H9 (cell line): ENCODE results near the gene NPTXR. TPM values are rescaled to one million over a fixed set of nuclear protein-coding genes. Genes with fewer than 3 reads are reported as not detected.
"Not testable (repeated sequence)": the region's sequence is repeated elsewhere in the genome, so short reads cannot be mapped to it uniquely, and the experiment has no call there.

ENCODE experiments used
- DNase-seq: peaks from one replicate; pipeline ENCODE4 v3.0.0-alpha.2; 2017
- H2AFZ ChIP-seq: one replicate; pipeline ENCODE4 v1.6.1; 2013; ENCODE audit warnings: mild to moderate bottlenecking, low read length, control low read depth, moderate library complexity
- H2AK5ac ChIP-seq: 2 replicates; pipeline ENCODE4 v1.6.1; 2013; ENCODE audit warnings: low read length, control low read depth, mixed read lengths; ENCODE audit not compliant: insufficient read length
- H2BK120ac ChIP-seq: one replicate; pipeline ENCODE4 v1.6.1; 2013; ENCODE audit warnings: low read depth, mild to moderate bottlenecking, low read length, control low read depth, inconsistent platforms; ENCODE audit not compliant: poor library complexity, severe bottlenecking
- H2BK12ac ChIP-seq: 2 replicates; pipeline ENCODE4 v1.6.1; 2013; ENCODE audit warnings: low read length, control low read depth, mixed read lengths, low read depth; ENCODE audit not compliant: insufficient read length
- H2BK15ac ChIP-seq: 2 replicates; pipeline ENCODE4 v1.6.1; 2013; ENCODE audit warnings: low read depth, low read length, control low read depth
- H2BK20ac ChIP-seq: one replicate; pipeline ENCODE4 v1.6.1; 2013; ENCODE audit warnings: low read depth, mild to moderate bottlenecking, low read length, control low read depth, inconsistent platforms; ENCODE audit not compliant: poor library complexity, severe bottlenecking
- H2BK5ac ChIP-seq: 2 replicates; pipeline ENCODE4 v1.6.1; 2013; ENCODE audit warnings: low read length, control low read depth, mixed read lengths; ENCODE audit not compliant: insufficient read length
- H3K14ac ChIP-seq: 2 replicates; pipeline ENCODE4 v1.6.1; 2013; ENCODE audit warnings: low read length, control low read depth; ENCODE audit not compliant: insufficient read depth
- H3K18ac ChIP-seq: 2 replicates; pipeline ENCODE4 v1.6.1; 2013; ENCODE audit warnings: low read depth, mild to moderate bottlenecking, mixed read lengths, low read length, control low read depth; ENCODE audit not compliant: insufficient read length
- H3K23ac ChIP-seq: 2 replicates; pipeline ENCODE4 v1.6.1; 2013; ENCODE audit warnings: low read length, control low read depth, mixed read lengths, low read depth; ENCODE audit not compliant: insufficient read length
- H3K23me2 ChIP-seq: 2 replicates; pipeline ENCODE4 v1.6.1; 2013; ENCODE audit warnings: low read depth, mild to moderate bottlenecking, mixed read lengths, low read length, control low read depth; ENCODE audit not compliant: insufficient read length, poor library complexity, severe bottlenecking
- H3K27ac ChIP-seq: 2 replicates; pipeline ENCODE4 v1.5.1; 2013; ENCODE audit warnings: low read length, control low read depth, mixed read lengths, low read depth; ENCODE audit not compliant: insufficient read length
- H3K27me3 ChIP-seq: 2 replicates; pipeline ENCODE4 v1.6.1; 2013; ENCODE audit warnings: low read length, control low read depth, inconsistent platforms; ENCODE audit not compliant: insufficient read depth
- H3K4ac ChIP-seq: 2 replicates; pipeline ENCODE4 v1.6.1; 2013; ENCODE audit warnings: low read depth, mild to moderate bottlenecking, control low read depth, inconsistent platforms, low read length, moderate library complexity
- H3K4me1 ChIP-seq: 2 replicates; pipeline ENCODE4 v1.6.1; 2013; ENCODE audit warnings: low read length, control low read depth, inconsistent platforms; ENCODE audit not compliant: insufficient read depth
- H3K4me2 ChIP-seq: 2 replicates; pipeline ENCODE4 v1.6.1; 2013; ENCODE audit warnings: low read length, control low read depth, mixed read lengths; ENCODE audit not compliant: insufficient read length, insufficient read depth
- H3K56ac ChIP-seq: 2 replicates; pipeline ENCODE4 v1.6.1; 2013; ENCODE audit warnings: low read depth, mild to moderate bottlenecking, mixed read lengths, low read length, control low read depth; ENCODE audit not compliant: insufficient read length
- H3K79me1 ChIP-seq: 2 replicates; pipeline ENCODE4 v1.6.1; 2013; ENCODE audit warnings: low read depth, mild to moderate bottlenecking, moderate library complexity, low read length, control low read depth, inconsistent platforms; ENCODE audit not compliant: insufficient read depth, poor library complexity, severe bottlenecking
- H3K79me2 ChIP-seq: 2 replicates; pipeline ENCODE4 v1.6.1; 2013; ENCODE audit warnings: low read length, control low read depth, inconsistent platforms; ENCODE audit not compliant: insufficient read depth
- H3K9ac ChIP-seq: 2 replicates; pipeline ENCODE4 v1.6.1; 2013; ENCODE audit warnings: low read length, control low read depth, mixed read lengths; ENCODE audit not compliant: insufficient read length; ENCODE audit errors: extremely low read depth
- H3K9me3 ChIP-seq: one replicate; pipeline ENCODE4 v1.6.1; 2013; ENCODE audit warnings: low read depth, low read length, inconsistent platforms; ENCODE audit not compliant: control insufficient read depth
- H3T11ph ChIP-seq: one replicate; pipeline ENCODE4 v1.6.1; 2013; ENCODE audit warnings: mild to moderate bottlenecking, low read length, control low read depth, inconsistent platforms
- H4K20me1 ChIP-seq: one replicate; pipeline ENCODE4 v1.6.1; 2013; ENCODE audit not compliant: control insufficient read depth, insufficient read length, insufficient read depth
- H4K5ac ChIP-seq: 2 replicates; pipeline ENCODE4 v1.6.1; 2013; ENCODE audit warnings: low read depth, mild to moderate bottlenecking, mixed read lengths, low read length, control low read depth; ENCODE audit not compliant: insufficient read length
- H4K8ac ChIP-seq: replicated peaks from 2 replicates; pipeline ENCODE4 v1.6.1; 2013; ENCODE audit warnings: low read length, control low read depth, mixed read lengths, low read depth; ENCODE audit not compliant: insufficient read length
- H4K91ac ChIP-seq: 2 replicates; pipeline ENCODE4 v1.6.1; 2013; ENCODE audit warnings: low read depth, mild to moderate bottlenecking, moderate library complexity, mixed read lengths, low read length, control low read depth; ENCODE audit not compliant: insufficient read length
- H3K27ac Mint-ChIP-seq, 3 experiments: 2 replicates in 2 of 3; 3 replicates in 1 of 3; pipeline ENCODE4 v1.8.0; 2020 to 2021; ENCODE audit warnings: mixed read lengths in 3 of 3, mild to moderate bottlenecking in 1 of 3, moderate library complexity in 1 of 3
- H3K27me3 Mint-ChIP-seq: 2 replicates; pipeline ENCODE4 v1.8.0; 2021; ENCODE audit warnings: low read depth, mild to moderate bottlenecking, moderate library complexity, mixed read lengths
- H3K36me3 Mint-ChIP-seq, 3 experiments: 2 replicates in 2 of 3; 3 replicates in 1 of 3; pipeline ENCODE4 v1.8.0; 2020 to 2021; ENCODE audit warnings: low read depth in 3 of 3, mixed read lengths in 3 of 3; ENCODE audit not compliant: insufficient read depth in 1 of 3
- H3K4me1 Mint-ChIP-seq, 2 experiments: 2 replicates each; pipeline ENCODE4 v1.8.0; 2020; ENCODE audit warnings: mixed read lengths in 2 of 2
- H3K4me3 Mint-ChIP-seq, 2 experiments: 2 replicates in 1 of 2; 3 replicates in 1 of 2; pipeline ENCODE4 v1.8.0; 2020 to 2021; ENCODE audit warnings: mild to moderate bottlenecking in 2 of 2, mixed read lengths in 2 of 2, moderate library complexity in 1 of 2
- H3K9me3 Mint-ChIP-seq, 2 experiments: 2 replicates in 1 of 2; 3 replicates in 1 of 2; pipeline ENCODE4 v1.8.0; 2020; ENCODE audit warnings: mild to moderate bottlenecking in 2 of 2, mixed read lengths in 2 of 2, moderate library complexity in 1 of 2
- WGBS: extraction: QIAGEN DNeasy Blood & Tissue Kit; methylation state at CpG from one replicate; pipeline ENCODE4 v1.1.7; 2013; ENCODE audit warnings: missing lambda C conversion rate, low lambda C conversion rate, mixed read lengths; ENCODE audit not compliant: insufficient read length; ENCODE audit errors: extremely low coverage; 5-methylcytosine and 5-hydroxymethylcytosine counted together
- total RNA-seq: library from RNA; stranded (reverse); gene quantifications from 2 replicates; pipeline ENCODE4 v1.2.1, GENCODE V29; 2021
- TF ChIP-seq, protein P1 (sequence below): fragments of 200-600 bp; sonication (generic); conservative IDR thresholded peaks from 3 replicates; pipeline ENCODE4 v1.8.0; 2021; ENCODE audit warnings: antibody characterized with exemption, mild to moderate bottlenecking

NPTXR gene
- total RNA-seq, 1 experiment from 2014 or later, result 8.1 TPM

DNA sequence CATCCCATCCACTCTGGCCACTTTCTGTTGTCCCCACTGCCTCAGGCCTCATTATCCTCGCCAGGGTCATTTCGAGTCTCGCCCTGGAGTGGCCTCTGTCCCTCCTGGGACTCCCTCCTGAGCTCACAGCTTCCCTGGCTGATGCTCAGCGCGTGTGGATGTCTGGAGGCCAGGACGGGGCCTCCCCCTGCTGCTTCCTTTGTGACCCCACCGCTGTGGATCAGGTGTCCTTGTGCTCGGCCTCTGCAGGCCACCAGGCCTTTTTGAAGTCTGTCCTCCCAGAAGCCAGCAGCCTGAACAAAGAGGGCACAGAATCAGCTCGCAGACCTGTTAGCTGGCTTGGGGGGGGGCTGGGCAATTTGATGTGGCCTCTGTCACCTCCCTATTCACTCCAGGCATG is 14.7 kb upstream of the NPTXR start:
- Mint-ChIP-seq H3K4me1 (peaks cover 27 to 46% of the 10 kb centered on the region in 2 experiments), H3K27me3 (peaks cover 18% of the 10 kb centered on the region), H3K27ac (peak overlapping the region in 1 of 3 experiments; percentile 22; a peak in 2 of 7 replicates), H3K36me3 (no peaks in the 10 kb centered on the region), H3K9me3 (no peaks in the 10 kb centered on the region), H3K4me3 (no peak overlapping the region; a peak in 1 of 5 replicates)
- H3K14ac ChIP-seq, result no peak overlapping the region
- no peak overlapping the region for H4K91ac ChIP-seq
- H2BK12ac ChIP-seq, result no peak overlapping the region
- no peak overlapping the region for H3K18ac ChIP-seq
- no peak overlapping the region for H2BK120ac ChIP-seq
- H3K79me2 ChIP-seq, result no peaks in the 10 kb centered on the region
- H3K9ac ChIP-seq, result no peak overlapping the region
- no peak overlapping the region for H2AK5ac ChIP-seq
- no CpG with 5 or more reads among the region's 9 CpGs for WGBS
- H3K23me2 ChIP-seq, result no peaks in the 10 kb centered on the region
- TF ChIP-seq, protein P1, sequence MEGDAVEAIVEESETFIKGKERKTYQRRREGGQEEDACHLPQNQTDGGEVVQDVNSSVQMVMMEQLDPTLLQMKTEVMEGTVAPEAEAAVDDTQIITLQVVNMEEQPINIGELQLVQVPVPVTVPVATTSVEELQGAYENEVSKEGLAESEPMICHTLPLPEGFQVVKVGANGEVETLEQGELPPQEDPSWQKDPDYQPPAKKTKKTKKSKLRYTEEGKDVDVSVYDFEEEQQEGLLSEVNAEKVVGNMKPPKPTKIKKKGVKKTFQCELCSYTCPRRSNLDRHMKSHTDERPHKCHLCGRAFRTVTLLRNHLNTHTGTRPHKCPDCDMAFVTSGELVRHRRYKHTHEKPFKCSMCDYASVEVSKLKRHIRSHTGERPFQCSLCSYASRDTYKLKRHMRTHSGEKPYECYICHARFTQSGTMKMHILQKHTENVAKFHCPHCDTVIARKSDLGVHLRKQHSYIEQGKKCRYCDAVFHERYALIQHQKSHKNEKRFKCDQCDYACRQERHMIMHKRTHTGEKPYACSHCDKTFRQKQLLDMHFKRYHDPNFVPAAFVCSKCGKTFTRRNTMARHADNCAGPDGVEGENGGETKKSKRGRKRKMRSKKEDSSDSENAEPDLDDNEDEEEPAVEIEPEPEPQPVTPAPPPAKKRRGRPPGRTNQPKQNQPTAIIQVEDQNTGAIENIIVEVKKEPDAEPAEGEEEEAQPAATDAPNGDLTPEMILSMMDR, result no peak
- H2AFZ ChIP-seq, result no peak overlapping the region
- H3K23ac ChIP-seq, result no peak overlapping the region
- no peak overlapping the region for H2BK5ac ChIP-seq
- H3K56ac ChIP-seq, result no peak overlapping the region
- H3T11ph ChIP-seq, result no peak overlapping the region
- H2BK20ac ChIP-seq, result no peak overlapping the region
- no peaks in the 10 kb centered on the region for H3K9me3 ChIP-seq
- no peak overlapping the region for H3K27ac ChIP-seq
- no peak overlapping the region for H4K5ac ChIP-seq
- no peak overlapping the region for H3K4me2 ChIP-seq
- no peaks in the 10 kb centered on the region for H3K27me3 ChIP-seq
- no peaks in the 10 kb centered on the region for H3K79me1 ChIP-seq
- peak; percentile 27 for DNase-seq
- H4K20me1 ChIP-seq, result no peaks in the 10 kb centered on the region
- no peak overlapping the region for H2BK15ac ChIP-seq
- H3K4me1 ChIP-seq, result no peaks in the 10 kb centered on the region; the same call in 1 of the 2 replicates
- H3K4ac ChIP-seq, result no peak overlapping the region
- H4K8ac ChIP-seq, result no peak overlapping the region

DNA sequence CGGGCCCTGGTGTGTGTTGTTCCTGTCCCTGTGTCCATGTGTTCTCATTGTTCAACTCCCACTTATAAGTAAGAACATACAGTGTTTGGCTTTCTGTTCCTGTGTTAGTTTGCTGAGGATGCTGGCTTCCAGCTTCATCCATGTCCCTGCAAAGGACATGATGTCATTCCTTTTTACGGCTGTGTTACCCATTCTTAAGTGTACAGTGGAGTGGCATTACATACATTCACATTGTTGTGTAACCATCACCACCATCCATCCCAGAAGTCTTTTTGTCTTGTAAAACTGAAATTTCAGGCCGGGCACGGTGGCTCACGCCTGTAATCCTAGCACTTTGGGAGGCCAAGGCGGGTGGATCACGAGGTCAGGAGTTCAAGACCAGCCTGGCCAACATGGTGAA is 10.6 kb upstream of the NPTXR start:
- H4K5ac ChIP-seq, H4K91ac ChIP-seq, H3K9me3 ChIP-seq, H3K23ac ChIP-seq, DNase-seq, H3K4ac ChIP-seq, H3K18ac ChIP-seq, H4K8ac ChIP-seq, H3K4me2 ChIP-seq, H2BK20ac ChIP-seq, H3K36me3 Mint-ChIP-seq, H2BK12ac ChIP-seq, H4K20me1 ChIP-seq, H3K14ac ChIP-seq, H3T11ph ChIP-seq, H3K4me3 Mint-ChIP-seq, H2BK5ac ChIP-seq, H3K79me1 ChIP-seq, H3K27me3 ChIP-seq, H3K79me2 ChIP-seq, H2BK15ac ChIP-seq, H3K56ac ChIP-seq, H3K9ac ChIP-seq, H2AFZ ChIP-seq, H2AK5ac ChIP-seq, H3K9me3 Mint-ChIP-seq, H3K4me1 ChIP-seq, H3K23me2 ChIP-seq, H2BK120ac ChIP-seq, H3K27ac ChIP-seq: not testable (repeated sequence)
- peaks cover 49% of the 10 kb centered on the region for H3K27me3 Mint-ChIP-seq
- H3K4me1 Mint-ChIP-seq, result peaks cover 17 to 34% of the 10 kb centered on the region in 2 experiments
- no CpG with 5 or more reads among the region's 7 CpGs for WGBS
- H3K27ac Mint-ChIP-seq, result peak overlapping the region in 1 of 3 experiments; percentile 84; a peak in 1 of 7 replicates
